GM18520 (cell line): ENCODE results near the gene ASTE1.
"Not testable (repeated sequence)": the region's sequence is repeated elsewhere in the genome, so short reads cannot be mapped to it uniquely, and the experiment has no call there.

Experiments
- ATAC-seq: cut with Tn5 transposase; IDR thresholded peaks from one replicate; pipeline ENCODE4 v1.9.1; 2021; ENCODE audit not compliant: unreplicated experiment

The ASTE1 gene

GRCh38 chr3:131026321-131027151 is at the start of gene ASTE1, which contains the start of gene NEK11:
Gene ASTE1 (minus strand): TSS chr3:131026825. CDS start chr3:131025306, 1,519 bp downstream.
Gene NEK11 (plus strand): TSS chr3:131026877. CDS start chr3:131029709, 2,832 bp downstream.
- peak; percentile 94 for ATAC-seq

- no peak for ATAC-seq
These were observed 49.2 kb upstream of the ASTE1 start for GRCh38 chr3:131075632-131076328.

- ATAC-seq: no peak
These were observed 46.2 kb upstream of the ASTE1 start for GRCh38 chr3:131072845-131073244.

- no peak for ATAC-seq
These were observed 45.5 kb upstream of the ASTE1 start for GRCh38 chr3:131072099-131072559.

- no peak for ATAC-seq
These were observed 41.4 kb upstream of the ASTE1 start for GRCh38 chr3:131067983-131068382.

GRCh38 chr3:131053043-131053859 is 26.6 kb upstream of the ASTE1 start:
- no peak for ATAC-seq

- no peak for ATAC-seq
These were observed 23.4 kb upstream of the ASTE1 start for GRCh38 chr3:131050001-131050400.

- ATAC-seq: no peak
These were observed 21.4 kb upstream of the ASTE1 start for GRCh38 chr3:131048030-131048429.

- no peak for ATAC-seq
These were observed 21.0 kb upstream of the ASTE1 start for GRCh38 chr3:131047582-131047981.

- not testable (repeated sequence) for ATAC-seq
These were observed 15.8 kb upstream of the ASTE1 start for GRCh38 chr3:131042271-131042985.

GRCh38 chr3:131038326-131038725 is 11.7 kb upstream of the ASTE1 start:
- ATAC-seq: no peak

- ATAC-seq: no peak
These were observed 10.4 kb upstream of the ASTE1 start for GRCh38 chr3:131036986-131037385.

GRCh38 chr3:131036200-131036816 is 9.7 kb upstream of the ASTE1 start:
- ATAC-seq: no peak

GRCh38 chr3:131033480-131034080 is 7.0 kb upstream of the ASTE1 start:
- ATAC-seq: no peak

GRCh38 chr3:131031660-131032059 is 5.0 kb upstream of the ASTE1 start:
- ATAC-seq: no peak

- no peak for ATAC-seq
These were observed 2.2 kb upstream of the ASTE1 start for GRCh38 chr3:131028844-131029243.

- ATAC-seq: no peak
These were observed 1.1 kb downstream of the ASTE1 start for GRCh38 chr3:131025539-131025938.

GRCh38 chr3:131020122-131020693 is 6.4 kb downstream of the ASTE1 start:
- ATAC-seq: no peak

GRCh38 chr3:131018970-131019369 is 7.7 kb downstream of the ASTE1 start:
- ATAC-seq: no peak
